HCT116 (cell line): Measurements from ENCODE around the gene IL36RN.

Source experiments
- CEBPB ChIP-seq: IDR thresholded peaks from 2 replicates; pipeline ENCODE4 v1.6.1; 2012; ENCODE audit warnings: low read depth
- EGR1 ChIP-seq: IDR thresholded peaks from 2 replicates; pipeline ENCODE4 v1.6.1; 2012; ENCODE audit warnings: low read depth
- EZH2 ChIP-seq: fragments of 200-600 bp; sonication (generic); IDR thresholded peaks from 2 replicates; pipeline ENCODE4 v1.6.1; 2017; ENCODE audit warnings: antibody characterized with exemption, mixed run types
- EZH2phosphoT487 ChIP-seq: fragments of 200-600 bp; IDR thresholded peaks from 2 replicates; pipeline ENCODE4 v1.6.1; 2018; ENCODE audit warnings: antibody characterized with exemption, borderline replicate concordance
- POLR2A ChIP-seq: IDR thresholded peaks from 2 replicates; pipeline ENCODE4 v1.7.0; 2011; ENCODE audit warnings: borderline replicate concordance; ENCODE audit not compliant: insufficient read depth, insufficient read length; ENCODE audit errors: extremely low read depth
- POLR2AphosphoS5 ChIP-seq: IDR thresholded peaks from 2 replicates; pipeline ENCODE4 v1.6.1; 2011; ENCODE audit warnings: mild to moderate bottlenecking, low read depth, low read length, moderate library complexity
- RAD21 ChIP-seq: IDR thresholded peaks from 2 replicates; pipeline ENCODE4 v1.6.1; 2012; ENCODE audit warnings: low read depth, mild to moderate bottlenecking
- SIN3A ChIP-seq: IDR thresholded peaks from 2 replicates; pipeline ENCODE4 v1.6.1; 2012; ENCODE audit warnings: low read depth
- SRF ChIP-seq: IDR thresholded peaks from 2 replicates; pipeline ENCODE4 v1.6.1; 2012; ENCODE audit warnings: low read depth
- TCF7L2 ChIP-seq: IDR thresholded peaks from 2 replicates; pipeline ENCODE4 v1.7.0; 2011; ENCODE audit warnings: borderline replicate concordance, inconsistent platforms; ENCODE audit not compliant: insufficient read depth, insufficient read length; ENCODE audit errors: extremely low read depth
- ZNF274 ChIP-seq: fragments of 200-500 bp; sonication (Bioruptor generic); IDR thresholded peaks from 2 replicates; pipeline ENCODE4 v1.6.1; 2014; ENCODE audit warnings: mild to moderate bottlenecking, low read depth, low read length, inconsistent platforms
- TF ChIP-seq, protein P1 (sequence below), 3 experiments: fragments of 200-600 bp in 1 of 3; sonication (generic) in 1 of 3; IDR thresholded peaks in 2 of 3; conservative IDR thresholded peaks in 1 of 3; 2 replicates each; pipeline ENCODE4 v1.5.1; 2012 to 2017; ENCODE audit warnings: low read depth in 2 of 3, low read length in 2 of 3, antibody characterized with exemption in 1 of 3, borderline replicate concordance in 1 of 3, control low read depth in 1 of 3, mild to moderate bottlenecking in 1 of 3, mixed read lengths in 1 of 3, mixed run types in 1 of 3, moderate library complexity in 1 of 3; ENCODE audit not compliant: insufficient read depth in 1 of 3
- TF ChIP-seq, protein P2 (sequence below): IDR thresholded peaks from 2 replicates; pipeline ENCODE4 v1.6.1; 2012

DNA sequence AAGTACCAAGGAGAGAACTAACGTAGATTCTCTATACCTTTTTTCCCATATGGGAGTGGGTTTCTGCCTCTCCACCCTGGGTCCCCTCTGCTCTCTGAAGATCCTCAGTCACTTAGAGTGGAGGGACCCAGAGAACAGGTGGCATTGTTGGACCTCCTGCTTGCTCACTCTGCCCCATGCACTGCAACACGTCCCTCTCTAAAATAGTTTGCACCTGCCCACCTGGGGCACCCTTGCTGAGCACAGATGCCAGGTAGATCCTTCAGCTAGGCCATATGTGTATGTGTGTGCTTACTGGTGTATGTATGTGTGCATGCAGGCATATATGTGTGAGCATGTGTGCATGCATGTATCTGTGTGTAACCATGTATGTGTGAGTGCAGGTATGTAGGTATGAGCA, 2.2 kb downstream of the IL36RN start:
- no peak for TF ChIP-seq EZH2
- TF ChIP-seq, protein P1, sequence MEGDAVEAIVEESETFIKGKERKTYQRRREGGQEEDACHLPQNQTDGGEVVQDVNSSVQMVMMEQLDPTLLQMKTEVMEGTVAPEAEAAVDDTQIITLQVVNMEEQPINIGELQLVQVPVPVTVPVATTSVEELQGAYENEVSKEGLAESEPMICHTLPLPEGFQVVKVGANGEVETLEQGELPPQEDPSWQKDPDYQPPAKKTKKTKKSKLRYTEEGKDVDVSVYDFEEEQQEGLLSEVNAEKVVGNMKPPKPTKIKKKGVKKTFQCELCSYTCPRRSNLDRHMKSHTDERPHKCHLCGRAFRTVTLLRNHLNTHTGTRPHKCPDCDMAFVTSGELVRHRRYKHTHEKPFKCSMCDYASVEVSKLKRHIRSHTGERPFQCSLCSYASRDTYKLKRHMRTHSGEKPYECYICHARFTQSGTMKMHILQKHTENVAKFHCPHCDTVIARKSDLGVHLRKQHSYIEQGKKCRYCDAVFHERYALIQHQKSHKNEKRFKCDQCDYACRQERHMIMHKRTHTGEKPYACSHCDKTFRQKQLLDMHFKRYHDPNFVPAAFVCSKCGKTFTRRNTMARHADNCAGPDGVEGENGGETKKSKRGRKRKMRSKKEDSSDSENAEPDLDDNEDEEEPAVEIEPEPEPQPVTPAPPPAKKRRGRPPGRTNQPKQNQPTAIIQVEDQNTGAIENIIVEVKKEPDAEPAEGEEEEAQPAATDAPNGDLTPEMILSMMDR (IDR thresholded peaks at IDR 0.05 in 2 of 3, conservative IDR thresholded peaks at IDR 0.05 in 1 of 3; ENCODE audit: borderline replicate concordance in 1 of 3, insufficient read depth in 1 of 3, low read depth in 2 of 3, low read length in 2 of 3) = no peak
- no peak for TF ChIP-seq POLR2A
- TF ChIP-seq RAD21 = no peak
- TF ChIP-seq EZH2phosphoT487 = no peak
- no peak for TF ChIP-seq TCF7L2
- TF ChIP-seq ZNF274 = no peak
- no peak for TF ChIP-seq SIN3A
- TF ChIP-seq POLR2AphosphoS5 = no peak
- TF ChIP-seq, protein P2, sequence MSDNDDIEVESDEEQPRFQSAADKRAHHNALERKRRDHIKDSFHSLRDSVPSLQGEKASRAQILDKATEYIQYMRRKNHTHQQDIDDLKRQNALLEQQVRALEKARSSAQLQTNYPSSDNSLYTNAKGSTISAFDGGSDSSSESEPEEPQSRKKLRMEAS = no peak
- no peak for TF ChIP-seq CEBPB
- no peak for TF ChIP-seq SRF
- TF ChIP-seq EGR1 = no peak
